ENCODE measurements around the gene SPRYD3.

- TF ChIP-seq GATA2 (IDR thresholded peaks at IDR 0.05; ENCODE audit: low read depth, low read length) = no peak
- no peak for TF ChIP-seq GATA3 (IDR thresholded peaks at IDR 0.05; ENCODE audit: low read depth, low read length)
Measured at GRCh38 chr12:53076461-53076860, 2.7 kb downstream of the SPRYD3 start.
